Endothelial cell (in vitro differentiated cells): ENCODE data around the gene SOS2. TPM values are rescaled to one million over a fixed set of nuclear protein-coding genes. Genes with fewer than 3 reads are reported as not detected.

Experiments used
- DNase-seq: peaks from one replicate; pipeline ENCODE4 v3.0.0; 2021; ENCODE audit warnings: low spot score
- H3K27ac Mint-ChIP-seq: one replicate; pipeline ENCODE4 v1.8.0; 2021; ENCODE audit warnings: mixed read lengths, inconsistent platforms; ENCODE audit not compliant: unreplicated experiment
- H3K27me3 Mint-ChIP-seq: one replicate; pipeline ENCODE4 v1.8.0; 2021; ENCODE audit warnings: mild to moderate bottlenecking, moderate library complexity, mixed read lengths, inconsistent platforms; ENCODE audit not compliant: unreplicated experiment
- H3K36me3 Mint-ChIP-seq: one replicate; pipeline ENCODE4 v1.8.0; 2021; ENCODE audit warnings: mild to moderate bottlenecking, low read depth, mixed read lengths, inconsistent platforms; ENCODE audit not compliant: unreplicated experiment
- H3K4me1 Mint-ChIP-seq: one replicate; pipeline ENCODE4 v1.8.0; 2021; ENCODE audit warnings: mild to moderate bottlenecking, mixed read lengths, inconsistent platforms; ENCODE audit not compliant: unreplicated experiment
- H3K4me3 Mint-ChIP-seq: one replicate; pipeline ENCODE4 v1.8.0; 2021; ENCODE audit warnings: mild to moderate bottlenecking, mixed read lengths, inconsistent platforms; ENCODE audit not compliant: unreplicated experiment
- H3K9me3 Mint-ChIP-seq: one replicate; pipeline ENCODE4 v1.8.0; 2021; ENCODE audit warnings: mixed read lengths, inconsistent platforms; ENCODE audit not compliant: unreplicated experiment
- CTCF ChIP-seq: fragments of 200-600 bp; sonication (generic); IDR thresholded peaks from one replicate; pipeline ENCODE4 v1.5.0; 2021; ENCODE audit warnings: antibody characterized with exemption; ENCODE audit not compliant: unreplicated experiment
- total RNA-seq: library from RNA; stranded (reverse); fragmentation: NEBNext Ultra II Directional; extraction: Animal tissue kit (Norgen Biotek cat#: 25700); gene quantifications from one replicate; pipeline ENCODE4 v1.2.1, GENCODE V29; 2021; ENCODE audit not compliant: unreplicated experiment

SOS2 gene
- total RNA-seq, 1 donor from 2014 or later: 27.9 TPM

DNA sequence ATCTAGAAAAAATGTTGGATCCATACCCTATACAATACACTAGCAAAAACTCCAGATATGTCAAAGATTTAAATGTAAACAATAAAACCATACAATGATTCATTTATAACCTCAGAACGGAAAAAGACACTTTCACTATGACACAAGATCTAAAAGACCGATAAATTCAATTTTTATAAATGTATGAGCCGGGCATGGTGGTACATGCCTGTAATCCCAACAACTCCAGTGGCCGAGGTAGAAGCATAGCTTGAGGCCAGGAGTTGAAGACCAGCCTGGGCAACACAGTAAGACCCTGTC, 2.5 kb upstream of the SOS2 start:
- peaks cover 4% of the 10 kb centered on the region for H3K27me3 Mint-ChIP-seq
- no peak for TF ChIP-seq CTCF

DNA sequence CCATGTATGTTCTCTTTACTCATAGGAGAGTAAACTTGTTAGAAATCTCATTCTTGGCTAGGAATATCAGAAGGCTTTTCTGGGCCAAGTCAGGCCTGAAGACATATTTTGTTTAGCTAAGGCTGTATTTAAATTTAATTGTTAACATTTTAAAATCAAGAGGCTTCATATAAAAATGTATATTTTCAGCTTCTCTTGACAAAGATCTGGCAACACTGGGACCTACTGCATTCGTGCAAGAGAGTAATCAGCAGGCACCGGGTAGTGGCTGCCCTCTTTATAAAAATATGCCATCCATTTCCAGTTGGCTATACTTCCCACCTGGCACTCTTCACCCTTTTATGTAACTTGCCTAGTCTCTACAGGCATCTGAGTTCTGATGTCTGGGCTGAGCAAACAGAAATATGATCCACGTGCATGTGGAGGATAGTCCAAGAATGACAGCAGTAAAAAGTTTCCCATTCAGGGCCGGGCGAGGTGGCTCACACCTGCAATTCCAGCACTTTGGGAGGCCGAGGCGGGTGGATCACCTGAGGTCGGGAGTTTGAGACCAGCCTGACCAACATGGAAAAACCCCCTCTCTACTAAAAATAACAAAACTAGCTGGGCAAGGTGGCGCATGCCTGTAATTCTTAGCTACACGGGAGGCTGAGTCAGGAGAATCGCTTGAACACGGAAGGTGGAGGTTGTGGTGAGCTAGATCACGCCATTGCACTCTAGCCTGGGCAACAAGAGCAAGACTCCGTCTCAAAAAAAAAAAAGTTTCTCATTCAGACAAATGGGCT, 2.0 kb upstream of the SOS2 start:
- peaks cover 6% of the 10 kb centered on the region for H3K36me3 Mint-ChIP-seq
- no peak overlapping the region for H3K4me3 Mint-ChIP-seq
- no peak for TF ChIP-seq CTCF
- peaks cover 4% of the 10 kb centered on the region for H3K27me3 Mint-ChIP-seq
- H3K9me3 Mint-ChIP-seq: no peaks in the 10 kb centered on the region
- no peak overlapping the region for H3K27ac Mint-ChIP-seq
- H3K4me1 Mint-ChIP-seq: peaks cover 19% of the 10 kb centered on the region
- no peak for DNase-seq

More for the DNA sequence above, 2.5 kb upstream of the SOS2 start:
- no peak for DNase-seq
- no peak overlapping the region for H3K27ac Mint-ChIP-seq
- peaks cover 19% of the 10 kb centered on the region for H3K4me1 Mint-ChIP-seq
- H3K36me3 Mint-ChIP-seq: peaks cover 6% of the 10 kb centered on the region
- H3K9me3 Mint-ChIP-seq: no peaks in the 10 kb centered on the region
- no peak overlapping the region for H3K4me3 Mint-ChIP-seq

GRCh38 chr14:50232276-50232642, 881 bp upstream of the SOS2 start:
- Mint-ChIP-seq H3K4me3 (peak overlapping the region; percentile 93), H3K9me3 (no peaks in the 10 kb centered on the region), H3K27ac (peak overlapping the region; percentile 84), H3K36me3 (peaks cover 6% of the 10 kb centered on the region), H3K27me3 (peaks cover 4% of the 10 kb centered on the region), H3K4me1 (peaks cover 19% of the 10 kb centered on the region)
- no peak for TF ChIP-seq CTCF
- DNase-seq: no peak

GRCh38 chr14:50230701-50231474, 490 bp downstream of the SOS2 start:
- H3K27me3 Mint-ChIP-seq: peaks cover 4% of the 10 kb centered on the region
- no peaks in the 10 kb centered on the region for H3K9me3 Mint-ChIP-seq
- H3K4me3 Mint-ChIP-seq: peak overlapping the region; percentile 97
- peak; percentile 51 for DNase-seq
- peaks cover 25% of the 10 kb centered on the region for H3K4me1 Mint-ChIP-seq
- H3K36me3 Mint-ChIP-seq: peaks cover 6% of the 10 kb centered on the region
- H3K27ac Mint-ChIP-seq: peak overlapping the region; percentile 93
- no peak for TF ChIP-seq CTCF

DNA sequence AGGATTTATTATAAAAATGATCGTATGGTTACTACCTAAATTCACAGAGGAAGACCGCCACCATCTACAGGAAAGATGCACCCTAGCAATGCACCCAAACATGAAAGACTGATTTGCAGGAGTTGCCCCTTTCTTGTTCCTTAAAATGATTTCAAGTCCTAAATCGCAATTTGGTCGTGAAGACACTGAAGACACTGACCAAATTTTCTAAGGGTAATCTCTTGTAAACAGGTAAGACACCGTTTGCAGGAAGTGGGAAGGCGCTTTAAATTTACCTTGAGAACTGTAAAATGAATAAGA, 1.0 kb downstream of the SOS2 start:
- peaks cover 29% of the 10 kb centered on the region for H3K4me1 Mint-ChIP-seq
- no peak for DNase-seq
- TF ChIP-seq CTCF: no peak
- H3K9me3 Mint-ChIP-seq: no peaks in the 10 kb centered on the region
- H3K36me3 Mint-ChIP-seq: peaks cover 6% of the 10 kb centered on the region
- peaks cover 4% of the 10 kb centered on the region for H3K27me3 Mint-ChIP-seq
- H3K4me3 Mint-ChIP-seq: peak overlapping the region; percentile 97
- peak overlapping the region; percentile 93 for H3K27ac Mint-ChIP-seq
